ENCODE results near the gene MAPK8IP2.

The MAPK8IP2 gene

GRCh38 chr22:50584106-50585096, 16.2 kb upstream of the MAPK8IP2 start:
- in situ Hi-C loops (cut with MboI; ENCODE audit: low pct_unique_long_range_greater_than_20kb, low sequenced_read_pairs, unreplicated experiment): no loop called here
- TF ChIP-seq CTCF (IDR thresholded peaks at IDR 0.05; ENCODE audit: extremely low read depth, insufficient read depth, missing control alignments): no peak
- no peak for DNase-seq (ENCODE audit: low spot score)

GRCh38 chr22:50585238-50585637, 15.4 kb upstream of the MAPK8IP2 start:
- in situ Hi-C loops (cut with MboI; ENCODE audit: low pct_unique_long_range_greater_than_20kb, low sequenced_read_pairs, unreplicated experiment): no loop called here
- no peak for DNase-seq (ENCODE audit: low spot score)
- no peak for TF ChIP-seq CTCF (IDR thresholded peaks at IDR 0.05; ENCODE audit: extremely low read depth, insufficient read depth, missing control alignments)

- DNase-seq (ENCODE audit: low spot score): no peak
- in situ Hi-C loops (cut with MboI; ENCODE audit: low pct_unique_long_range_greater_than_20kb, low sequenced_read_pairs, unreplicated experiment): no loop called here
- TF ChIP-seq CTCF (IDR thresholded peaks at IDR 0.05; ENCODE audit: extremely low read depth, insufficient read depth, missing control alignments): no peak
These were observed 14.8 kb upstream of the MAPK8IP2 start for GRCh38 chr22:50585781-50586180.

GRCh38 chr22:50586416-50586815, 14.2 kb upstream of the MAPK8IP2 start:
- in situ Hi-C loops (cut with MboI; ENCODE audit: low pct_unique_long_range_greater_than_20kb, low sequenced_read_pairs, unreplicated experiment): no loop called here
- no peak for TF ChIP-seq CTCF (IDR thresholded peaks at IDR 0.05; ENCODE audit: extremely low read depth, insufficient read depth, missing control alignments)
- no peak for DNase-seq (ENCODE audit: low spot score)

GRCh38 chr22:50587407-50587806, 13.2 kb upstream of the MAPK8IP2 start:
- in situ Hi-C loops (cut with MboI; ENCODE audit: low pct_unique_long_range_greater_than_20kb, low sequenced_read_pairs, unreplicated experiment): no loop called here
- no peak for TF ChIP-seq CTCF (IDR thresholded peaks at IDR 0.05; ENCODE audit: extremely low read depth, insufficient read depth, missing control alignments)
- no peak for DNase-seq (ENCODE audit: low spot score)

- in situ Hi-C loops (cut with MboI; ENCODE audit: low pct_unique_long_range_greater_than_20kb, low sequenced_read_pairs, unreplicated experiment): no loop called here
These were observed 5.4 kb upstream of the MAPK8IP2 start for GRCh38 chr22:50595189-50595588.

More at GRCh38 chr22:50595189-50595588, 5.4 kb upstream of the MAPK8IP2 start:
- DNase-seq (ENCODE audit: low spot score): no peak
- TF ChIP-seq CTCF (IDR thresholded peaks at IDR 0.05; ENCODE audit: extremely low read depth, insufficient read depth, missing control alignments): no peak

Data from GM13977 (cell line).